B cell (primary cell): ENCODE measurements around the gene ABCA4.

Experiments
- EZH2 ChIP-seq: IDR thresholded peaks from 2 replicates; pipeline ENCODE4 v1.6.1; 2012; ENCODE audit warnings: borderline replicate concordance, low read depth, mild to moderate bottlenecking, moderate library complexity, low read length; ENCODE audit not compliant: insufficient read depth, poor library complexity, severe bottlenecking
- TF ChIP-seq, protein P1 (sequence below): fragments of 200-600 bp; IDR thresholded peaks from one replicate; pipeline ENCODE4 v1.8.0; 2022; ENCODE audit warnings: antibody characterized with exemption, mild to moderate bottlenecking

DNA sequence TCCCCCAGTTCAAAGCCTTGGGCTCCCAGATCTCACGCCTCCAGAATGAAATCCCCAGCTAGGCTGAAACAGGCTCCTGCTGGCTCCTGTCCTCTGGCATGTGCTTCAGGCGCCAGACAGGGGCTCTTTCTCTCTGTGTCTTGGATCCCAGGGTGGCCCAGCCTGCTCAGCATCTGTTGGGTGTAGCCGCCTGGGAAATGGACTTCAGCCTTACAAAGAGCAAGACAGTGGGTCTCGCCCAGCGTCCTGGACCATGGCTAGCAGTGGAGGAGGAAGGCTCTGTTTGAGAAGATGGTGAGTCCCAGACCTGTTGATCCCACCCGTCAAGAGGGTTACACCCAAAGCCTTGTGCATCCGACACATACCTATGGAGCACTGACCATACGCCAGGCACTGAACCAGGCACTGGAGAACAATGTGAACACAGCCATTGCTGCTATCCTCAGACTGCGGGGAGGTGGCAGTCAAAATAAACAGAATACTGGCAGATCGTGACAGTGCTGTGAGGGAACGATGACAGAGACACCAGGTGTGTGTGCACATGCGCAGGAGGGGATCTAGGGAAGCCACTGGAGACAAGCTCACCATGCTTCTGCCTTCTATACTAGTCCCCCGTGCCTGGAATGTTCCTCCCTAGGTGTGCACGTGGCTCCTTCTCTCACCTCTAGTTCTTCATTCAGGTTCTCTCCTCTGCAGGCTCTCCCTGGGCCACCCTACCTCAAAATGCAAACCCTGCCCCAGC, 118.7 kb downstream of the ABCA4 start:
- TF ChIP-seq, protein P1, sequence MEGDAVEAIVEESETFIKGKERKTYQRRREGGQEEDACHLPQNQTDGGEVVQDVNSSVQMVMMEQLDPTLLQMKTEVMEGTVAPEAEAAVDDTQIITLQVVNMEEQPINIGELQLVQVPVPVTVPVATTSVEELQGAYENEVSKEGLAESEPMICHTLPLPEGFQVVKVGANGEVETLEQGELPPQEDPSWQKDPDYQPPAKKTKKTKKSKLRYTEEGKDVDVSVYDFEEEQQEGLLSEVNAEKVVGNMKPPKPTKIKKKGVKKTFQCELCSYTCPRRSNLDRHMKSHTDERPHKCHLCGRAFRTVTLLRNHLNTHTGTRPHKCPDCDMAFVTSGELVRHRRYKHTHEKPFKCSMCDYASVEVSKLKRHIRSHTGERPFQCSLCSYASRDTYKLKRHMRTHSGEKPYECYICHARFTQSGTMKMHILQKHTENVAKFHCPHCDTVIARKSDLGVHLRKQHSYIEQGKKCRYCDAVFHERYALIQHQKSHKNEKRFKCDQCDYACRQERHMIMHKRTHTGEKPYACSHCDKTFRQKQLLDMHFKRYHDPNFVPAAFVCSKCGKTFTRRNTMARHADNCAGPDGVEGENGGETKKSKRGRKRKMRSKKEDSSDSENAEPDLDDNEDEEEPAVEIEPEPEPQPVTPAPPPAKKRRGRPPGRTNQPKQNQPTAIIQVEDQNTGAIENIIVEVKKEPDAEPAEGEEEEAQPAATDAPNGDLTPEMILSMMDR = no peak
- TF ChIP-seq EZH2 = no peak
